Left kidney (tissue), 2 donors: Measurements from ENCODE around the gene SGPL1. TPM values are rescaled to one million over a fixed set of nuclear protein-coding genes. Genes with fewer than 3 reads are reported as not detected.

Source experiments
- DNase-seq: peaks from one replicate; pipeline ENCODE4 v3.0.0-alpha.2; 2013
- polyA plus RNA-seq: library from polyadenylated mRNA; unstranded; fragments of 120-200 nt; gene quantifications from one replicate; pipeline ENCODE4 v1.2.1, GENCODE V29; 2013; ENCODE audit not compliant: insufficient read length

Gene SGPL1
- polyA plus RNA-seq, 1 donor, result 78.4 TPM

DNA sequence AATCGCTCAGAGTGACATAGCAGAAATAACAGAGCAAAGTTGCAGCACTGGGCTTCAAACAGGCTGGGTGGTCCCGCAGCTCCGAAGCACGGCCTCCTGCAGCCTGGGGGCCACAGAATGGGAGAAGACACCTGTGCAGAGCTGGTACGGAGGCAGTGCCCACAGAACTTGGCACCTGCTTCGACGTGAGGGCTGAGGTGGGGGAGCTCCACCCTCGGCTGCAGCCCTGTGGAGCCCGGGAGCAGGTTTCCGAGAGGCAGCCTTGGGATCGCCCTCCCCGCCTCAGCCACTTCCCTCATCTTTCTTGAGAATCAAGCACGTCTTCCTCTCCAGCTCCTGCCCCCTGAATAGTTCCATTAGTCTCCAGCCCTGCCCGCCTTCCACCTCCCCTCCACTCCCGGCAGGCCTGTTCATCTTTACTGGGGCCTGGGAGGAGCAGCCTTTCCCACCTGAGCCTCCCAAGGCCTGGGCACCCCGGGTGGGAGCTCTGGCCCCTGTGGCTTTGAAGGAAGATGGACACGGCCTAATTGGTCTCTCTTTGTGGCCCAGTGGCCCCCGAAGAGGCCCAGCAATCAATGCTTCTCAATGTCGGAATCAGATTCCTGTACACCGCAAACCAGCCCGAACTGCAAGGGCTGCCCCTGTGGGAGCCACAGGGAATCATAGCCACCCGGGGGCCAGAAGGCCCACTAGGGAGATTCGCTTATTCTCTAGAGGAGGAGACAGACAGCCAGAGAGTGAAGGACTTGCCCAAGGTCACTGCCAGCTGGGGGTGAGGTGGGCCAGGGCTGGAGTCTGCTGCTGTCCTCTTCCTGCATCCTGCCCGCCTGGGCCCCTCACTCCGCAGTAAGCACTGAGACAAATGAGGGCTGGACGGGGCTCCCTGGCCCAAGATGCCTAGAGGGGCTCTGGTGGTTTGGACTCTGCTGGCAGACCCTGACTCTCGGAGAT is 89.6 kb downstream of the SGPL1 start:
- no peak for DNase-seq

DNA sequence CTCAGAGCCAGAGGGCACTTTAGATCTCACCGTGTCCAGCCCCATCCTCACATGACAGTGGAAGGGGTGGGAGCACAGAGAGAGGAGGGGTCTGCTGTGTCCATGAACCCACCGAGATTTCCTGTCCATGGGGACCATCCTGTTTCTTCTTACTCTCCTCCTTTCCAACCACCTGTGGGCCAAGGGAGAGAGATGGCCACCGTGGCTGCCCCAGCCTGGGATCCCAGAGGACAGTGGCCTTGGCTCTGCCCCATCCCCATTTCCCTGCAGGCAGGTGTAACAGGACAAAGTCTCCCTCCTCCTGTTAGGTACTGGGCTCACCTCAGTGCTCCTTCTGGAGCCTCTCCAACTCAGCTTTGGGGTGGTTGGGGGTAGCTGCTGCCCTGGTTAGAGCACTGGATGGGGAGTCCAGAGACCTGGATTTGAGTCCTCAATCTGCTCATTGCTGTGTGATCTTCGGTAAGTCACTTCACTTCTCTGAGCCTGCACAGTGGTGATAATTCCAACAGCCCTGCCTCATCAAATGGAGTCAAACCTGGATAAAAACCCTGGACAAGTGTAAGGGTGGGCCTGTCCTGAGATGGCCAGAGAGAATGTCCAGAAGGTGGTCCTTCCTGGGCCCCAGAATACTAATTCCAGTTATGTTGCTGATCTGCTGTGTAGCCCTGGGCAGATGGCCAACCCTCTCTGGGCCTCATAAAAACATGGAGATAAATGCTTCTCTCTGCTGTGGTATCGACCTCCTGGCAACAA is 90.5 kb downstream of the SGPL1 start:
- no peak for DNase-seq

DNA sequence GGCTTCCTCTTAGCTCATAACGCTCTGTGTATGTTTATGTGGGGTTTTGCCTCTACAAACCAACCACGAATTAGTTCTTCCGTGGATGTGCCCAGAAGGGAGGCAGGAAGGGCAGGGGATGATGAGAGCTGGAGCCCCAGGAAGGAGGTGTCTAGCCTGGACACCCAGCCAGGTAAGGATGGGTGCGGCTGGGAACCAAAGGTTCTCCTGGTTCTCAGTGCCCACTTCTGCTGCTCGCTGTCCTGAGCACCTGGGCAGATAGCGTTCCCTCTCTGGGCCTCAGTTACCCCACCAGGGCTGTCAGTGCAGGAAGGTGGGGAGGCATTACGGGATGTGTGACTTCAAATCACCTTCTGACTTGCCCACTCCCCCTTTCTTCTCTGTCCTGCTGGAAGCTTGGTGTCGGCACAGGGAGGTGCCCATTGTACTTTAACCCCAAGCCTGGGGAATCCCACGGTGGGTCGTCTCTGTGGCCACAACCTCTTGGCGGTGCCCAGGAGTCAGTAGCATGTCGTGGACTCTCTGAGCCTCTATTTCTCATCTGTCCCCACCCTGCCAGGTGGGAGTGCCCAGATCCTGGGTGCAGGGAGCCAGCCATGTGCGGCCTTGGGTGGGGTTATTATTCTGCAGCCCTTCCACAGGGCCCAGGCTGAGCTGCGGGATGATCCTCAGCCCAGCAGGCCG is 91.3 kb downstream of the SGPL1 start:
- DNase-seq, result no peak

DNA sequence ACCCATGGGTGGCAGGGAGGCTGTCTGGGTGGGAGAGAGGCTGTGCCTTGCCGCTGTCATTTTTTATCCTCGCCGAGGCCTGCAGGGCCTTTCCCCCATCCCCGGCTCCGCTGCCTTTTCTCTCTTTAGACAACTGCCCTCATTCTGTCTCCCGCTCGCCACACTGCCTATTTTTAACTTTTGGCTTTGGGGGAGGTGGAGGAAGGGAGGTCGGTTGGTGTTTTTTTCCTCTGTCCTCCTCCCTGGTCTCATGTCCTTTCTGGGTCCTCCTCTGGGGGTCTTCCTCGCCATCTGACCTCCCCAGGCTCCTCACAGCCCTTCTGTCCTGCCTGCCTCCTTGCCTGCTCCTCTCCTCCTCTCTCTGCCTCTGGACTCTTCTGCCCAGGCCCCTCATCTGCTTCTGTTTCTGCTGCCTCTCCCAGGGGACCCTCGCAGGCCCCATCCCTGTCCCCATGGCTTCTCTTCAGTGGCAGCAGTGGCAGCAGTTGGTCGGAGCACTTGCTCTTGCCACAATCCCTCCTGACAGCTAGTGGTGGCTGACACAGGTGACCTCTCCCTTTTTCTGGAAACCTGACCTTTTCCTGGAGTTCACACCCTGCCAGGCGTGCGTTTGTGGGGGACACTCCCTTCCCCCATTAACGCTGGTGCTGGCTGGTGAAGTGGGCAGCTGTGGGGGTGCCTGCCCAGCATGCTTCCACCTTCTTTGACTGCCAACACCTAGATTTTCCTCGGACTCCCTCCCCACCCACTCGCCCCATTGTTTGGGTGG is 92.1 kb downstream of the SGPL1 start:
- DNase-seq, result no peak

DNA sequence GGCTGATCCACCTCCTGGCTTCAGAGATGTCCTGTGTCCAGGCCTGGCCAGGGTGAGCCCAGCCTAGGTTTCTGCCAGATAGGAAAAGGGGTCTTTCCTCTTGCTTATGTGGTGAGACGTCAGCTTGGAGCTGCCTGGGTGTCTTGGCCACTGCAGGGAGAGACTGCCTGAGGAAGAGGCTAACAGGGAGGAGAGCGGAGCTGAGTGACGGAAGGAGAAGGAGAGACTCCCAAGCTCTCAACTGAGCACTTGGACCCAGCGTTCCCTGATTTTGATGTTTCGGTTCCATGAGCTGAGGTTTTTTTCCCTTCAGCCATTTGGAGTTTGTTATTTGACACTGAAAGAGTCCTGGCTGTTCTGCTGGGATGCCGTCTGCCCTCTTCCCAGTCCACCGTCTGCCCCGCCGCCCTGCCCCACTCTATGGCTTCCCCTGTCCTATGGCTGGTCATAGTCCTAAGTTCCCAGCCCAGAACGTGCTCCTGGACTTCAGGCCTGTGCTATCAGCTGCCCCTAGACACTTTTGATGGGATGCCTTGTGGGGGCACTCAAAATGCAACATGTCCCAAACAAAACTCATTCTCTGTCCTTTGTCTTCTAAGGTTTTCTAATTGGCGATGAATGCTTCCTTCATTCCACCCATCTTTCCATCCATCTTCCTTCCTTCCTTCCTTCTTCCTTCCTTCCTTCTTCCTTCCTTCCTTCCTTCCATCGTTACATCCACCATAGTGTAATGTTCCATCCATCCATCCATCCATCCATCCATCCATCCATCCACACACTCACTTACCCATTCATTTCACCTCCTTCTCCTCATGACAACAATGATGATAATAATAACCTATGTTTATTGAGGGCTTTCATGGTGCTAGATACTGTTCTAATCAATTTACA is 92.9 kb downstream of the SGPL1 start:
- DNase-seq, result no peak

DNA sequence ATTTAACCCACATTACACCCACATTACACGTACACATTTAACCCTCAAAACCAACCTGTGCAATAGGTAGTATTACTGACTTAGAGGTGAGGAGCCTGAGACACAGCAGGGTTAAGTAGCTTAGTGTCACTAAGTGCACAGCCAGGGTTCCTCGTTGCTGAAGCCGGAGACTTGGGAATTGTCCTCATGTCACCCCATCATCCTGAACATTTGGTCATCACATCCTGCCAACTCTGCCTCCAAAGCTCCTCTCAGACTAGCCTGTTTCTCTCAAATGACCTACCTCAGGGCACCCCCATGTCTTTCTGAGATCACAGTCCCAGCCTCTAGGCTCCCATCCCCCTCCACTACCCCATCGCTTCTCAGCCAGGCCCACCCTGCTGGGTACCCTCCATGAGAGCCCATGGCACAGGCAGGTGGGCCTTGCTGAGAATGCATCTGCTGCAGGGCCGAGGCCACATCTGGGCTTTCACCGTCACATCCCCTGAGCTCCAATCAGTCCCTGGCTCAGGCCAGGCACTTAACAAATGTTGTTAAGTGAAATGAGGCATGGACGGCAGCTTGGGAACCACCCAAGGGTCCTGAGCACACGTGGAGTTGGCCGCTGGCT is 93.7 kb downstream of the SGPL1 start:
- no peak for DNase-seq

DNA sequence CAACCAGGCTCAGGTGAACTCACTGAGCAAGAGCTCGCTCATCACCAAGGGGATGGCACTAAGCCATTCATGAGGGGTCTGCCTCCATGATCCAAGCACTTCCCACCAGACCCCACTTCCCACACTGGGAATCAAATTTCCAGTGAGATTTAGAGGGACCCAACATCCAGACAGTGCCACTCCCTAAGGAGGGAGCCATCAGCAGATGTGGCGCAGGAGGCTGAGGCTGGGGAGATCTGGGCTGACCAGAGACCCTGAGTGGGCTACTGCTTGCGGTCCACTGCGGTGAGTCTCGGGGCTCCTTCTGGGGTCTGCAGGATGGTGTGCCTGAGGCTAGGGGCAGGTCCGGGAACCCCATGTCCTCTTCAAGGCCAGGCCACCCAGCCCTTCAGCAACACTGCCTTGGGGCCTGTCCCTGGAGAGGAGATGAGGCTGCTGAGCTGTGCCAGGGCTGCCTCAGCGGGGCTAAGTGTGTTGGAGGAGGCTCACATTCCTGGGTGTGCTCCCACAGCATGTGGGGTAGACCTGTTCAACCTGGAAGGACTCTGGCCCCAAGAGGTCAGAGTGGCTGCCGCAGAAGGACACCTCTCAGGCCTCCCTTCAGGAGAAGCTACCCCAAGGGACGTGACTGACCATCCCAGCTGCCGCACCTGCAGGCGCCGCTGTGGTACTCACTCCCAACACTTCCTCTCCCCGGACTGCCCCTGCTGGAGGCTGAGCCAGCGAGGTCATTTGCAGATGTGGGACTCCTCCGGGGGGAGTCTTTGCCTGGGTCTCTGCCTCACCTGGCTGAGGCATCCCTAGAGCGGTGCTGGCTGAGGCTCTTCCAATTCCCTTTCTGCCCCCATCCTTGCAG is 95.0 kb downstream of the SGPL1 start:
- no peak for DNase-seq

DNA sequence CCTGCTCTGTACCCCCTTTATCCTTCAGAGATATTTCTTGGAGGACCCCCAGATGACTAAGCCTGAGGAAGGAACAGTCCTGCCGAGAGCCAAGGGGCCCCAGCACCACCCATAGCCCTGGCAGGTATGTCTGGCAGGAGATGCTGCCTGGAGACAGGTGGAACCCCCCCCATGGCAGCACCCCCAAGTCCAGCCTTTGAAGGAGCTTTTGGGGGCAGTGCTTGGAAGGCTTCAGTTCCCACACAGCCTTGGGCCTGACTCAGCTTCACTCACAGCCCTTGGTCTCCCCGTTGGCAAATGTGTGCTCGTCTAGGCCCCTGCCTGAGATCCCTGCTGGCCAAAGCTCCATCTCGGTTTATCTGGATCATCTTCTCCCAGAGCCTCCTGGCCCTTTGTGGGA is 95.6 kb downstream of the SGPL1 start:
- DNase-seq, result no peak

DNA sequence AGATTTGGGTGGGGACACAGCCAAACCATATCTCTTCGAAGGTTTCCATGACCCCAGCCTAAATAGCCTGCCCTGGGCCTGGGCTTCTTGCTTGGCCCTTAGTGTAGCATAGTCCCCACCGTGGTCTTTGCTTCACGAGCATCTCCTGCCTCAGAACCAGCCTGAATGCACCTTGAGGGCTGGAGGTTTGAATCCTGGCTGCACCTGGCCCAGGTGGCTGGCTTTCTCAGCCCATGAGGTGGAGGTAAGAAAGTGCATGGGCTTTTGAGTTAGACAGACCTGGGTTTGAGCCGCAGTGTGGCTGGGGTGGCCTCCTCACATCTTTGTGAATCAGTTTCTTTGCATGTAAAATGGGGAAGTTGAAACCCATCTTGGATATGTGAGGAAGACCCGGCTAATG is 96.8 kb downstream of the SGPL1 start:
- no peak for DNase-seq

DNA sequence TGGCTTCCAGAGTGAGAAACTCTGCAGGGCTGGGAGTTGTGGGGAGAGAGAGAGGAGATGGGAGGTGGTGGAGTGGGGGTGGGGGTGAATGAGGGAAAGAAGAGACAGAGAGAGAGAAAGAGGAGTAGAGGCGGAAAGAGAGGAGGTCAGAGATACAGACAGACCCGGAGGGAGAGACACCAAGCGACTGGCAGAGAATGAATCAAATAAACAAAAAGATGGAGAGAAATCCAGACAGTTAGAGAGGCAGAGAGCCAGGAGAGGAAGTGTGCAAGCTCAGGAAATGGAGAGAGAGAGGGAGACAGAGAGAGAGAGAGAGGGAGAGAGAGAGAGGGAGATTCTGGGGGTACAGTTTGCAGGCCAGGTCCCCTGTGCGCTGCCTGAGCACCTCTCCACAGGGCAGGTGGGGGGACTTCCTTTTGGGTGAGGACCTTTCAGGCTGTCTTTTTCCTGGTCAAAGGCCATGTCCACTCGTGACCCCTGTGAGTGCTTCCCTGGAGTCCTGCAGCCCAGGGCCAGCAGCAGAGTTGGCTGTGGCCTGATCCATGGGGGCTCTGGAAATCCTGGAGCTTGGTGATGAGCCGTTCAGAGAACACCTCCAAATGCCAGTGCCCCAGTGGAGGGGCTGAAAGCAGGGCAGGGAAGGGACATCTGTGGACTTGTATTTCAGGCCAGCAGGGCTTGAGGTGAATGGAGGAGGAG is 97.6 kb downstream of the SGPL1 start:
- DNase-seq, result no peak

DNA sequence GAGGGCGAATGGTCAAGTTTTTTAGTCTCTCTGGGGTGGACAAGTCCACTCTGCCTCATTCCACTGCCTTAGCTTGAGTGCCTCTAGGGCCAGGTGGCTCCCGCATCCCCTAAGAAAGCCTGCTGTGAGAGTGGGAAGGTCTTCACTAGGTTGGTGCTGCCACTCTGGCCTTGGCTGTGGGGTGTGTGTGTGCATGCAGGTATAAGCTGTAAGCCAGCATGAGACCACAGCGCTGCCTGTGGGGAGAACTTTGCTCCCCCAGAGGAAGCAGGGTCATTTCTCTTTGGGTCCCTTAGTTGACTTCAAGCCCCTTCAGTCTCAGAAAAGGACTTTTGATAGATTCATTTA is 98.1 kb downstream of the SGPL1 start:
- DNase-seq, result no peak

DNA sequence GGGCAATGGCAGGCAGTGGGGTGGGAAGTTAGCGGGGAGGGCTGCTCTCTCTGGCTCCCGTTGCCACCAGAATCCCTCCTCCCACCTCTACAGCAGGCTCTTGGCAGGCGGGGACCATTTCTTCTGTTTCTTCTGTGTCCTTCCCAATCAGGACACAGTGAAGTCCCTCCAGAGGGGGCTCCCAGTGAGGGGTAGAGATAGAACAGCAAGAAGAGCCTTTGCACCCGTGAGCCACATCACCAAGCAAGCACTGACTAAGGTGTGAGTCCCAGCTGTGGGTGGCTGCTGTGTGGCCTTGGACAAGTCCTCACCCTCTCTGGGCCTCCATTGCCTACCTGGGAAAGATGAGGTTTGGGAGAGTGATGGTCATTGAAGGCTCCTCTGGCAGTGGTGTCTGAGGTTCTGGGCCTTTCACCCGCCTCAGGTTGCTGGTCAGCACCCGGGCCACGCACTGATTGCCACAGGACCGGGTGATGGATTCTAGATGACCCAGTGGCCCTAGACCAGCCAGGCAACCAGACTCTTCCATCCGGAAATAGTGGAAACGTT is 98.6 kb downstream of the SGPL1 start:
- no peak for DNase-seq

DNA sequence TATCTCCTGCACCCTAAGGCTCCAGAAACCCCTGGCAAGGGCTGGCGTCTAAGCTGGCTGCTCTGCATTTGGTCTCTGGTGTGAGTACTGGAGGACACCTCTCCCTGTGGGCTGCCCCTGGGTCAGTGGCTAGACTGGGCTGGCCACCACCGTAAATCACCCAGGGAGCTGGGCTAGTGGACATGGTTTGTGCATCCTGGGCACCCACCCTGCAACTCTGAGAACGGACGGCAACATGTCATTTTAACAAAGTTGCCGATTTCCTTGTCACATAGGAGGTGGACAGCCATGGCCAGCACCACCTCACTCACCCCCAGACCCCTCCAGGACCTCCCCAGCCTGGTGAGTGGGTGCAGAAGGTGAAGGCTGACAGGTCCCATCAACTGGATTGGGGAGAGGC is 99.5 kb downstream of the SGPL1 start:
- no peak for DNase-seq

DNA sequence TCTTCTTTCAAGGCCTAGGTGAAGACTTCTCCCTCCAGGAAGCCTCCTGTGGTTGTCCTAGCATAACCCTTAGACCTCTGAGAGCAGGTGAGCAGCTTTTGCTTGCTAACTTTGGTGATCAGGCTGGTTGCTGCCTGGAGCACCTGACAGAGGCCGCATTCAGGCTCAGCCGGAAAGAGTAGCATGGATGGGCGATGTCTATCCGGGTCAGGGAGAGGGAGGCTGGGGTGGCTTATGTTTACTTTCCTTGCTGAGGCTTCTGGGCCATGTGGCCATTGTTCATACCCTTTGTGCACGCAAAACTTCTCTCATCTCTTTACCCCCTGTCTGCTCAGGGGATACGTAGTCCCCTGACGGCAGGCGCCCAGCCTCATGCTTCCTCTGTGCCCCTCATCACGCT is 100.1 kb downstream of the SGPL1 start:
- no peak for DNase-seq

DNA sequence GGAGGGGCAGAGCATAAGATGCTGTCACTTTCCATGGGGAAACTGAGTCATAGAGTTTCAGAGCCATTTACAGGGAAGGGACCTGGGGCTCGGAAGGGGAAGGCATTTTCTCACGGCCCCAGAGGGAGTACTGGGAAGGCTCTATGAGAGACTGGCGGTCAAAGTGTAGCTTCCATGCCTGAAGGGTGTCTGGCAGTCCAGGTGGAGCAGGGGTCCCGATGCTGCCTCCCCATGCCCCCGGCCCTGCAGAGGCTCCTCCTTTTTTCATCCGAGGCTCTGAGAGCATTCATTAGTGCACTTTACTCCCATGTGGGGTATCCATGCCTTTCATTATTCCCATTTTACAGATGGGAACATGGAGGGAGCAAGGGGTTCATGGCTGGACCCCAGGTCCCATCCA is 100.5 kb downstream of the SGPL1 start:
- DNase-seq, result no peak

DNA sequence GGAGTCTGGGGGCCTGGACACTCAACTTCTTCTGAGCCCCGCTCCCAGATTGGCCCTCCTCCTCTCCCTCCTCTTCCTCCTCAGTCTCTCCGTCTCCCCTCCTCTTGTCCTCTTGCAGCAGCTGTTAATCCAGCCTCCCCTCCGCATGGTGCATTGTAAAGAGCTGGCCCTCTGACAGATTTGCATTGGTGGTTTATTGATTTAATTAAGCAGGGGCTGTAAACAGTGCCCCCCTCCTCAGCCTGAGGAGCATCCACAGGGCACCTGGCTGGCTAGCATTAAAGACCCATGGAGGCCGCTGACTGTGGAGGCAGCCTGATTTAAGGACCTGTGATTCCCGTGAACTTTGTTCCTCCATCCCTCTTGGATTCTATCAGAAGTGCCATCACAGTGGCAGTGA is 101.5 kb downstream of the SGPL1 start:
- DNase-seq, result no peak

DNA sequence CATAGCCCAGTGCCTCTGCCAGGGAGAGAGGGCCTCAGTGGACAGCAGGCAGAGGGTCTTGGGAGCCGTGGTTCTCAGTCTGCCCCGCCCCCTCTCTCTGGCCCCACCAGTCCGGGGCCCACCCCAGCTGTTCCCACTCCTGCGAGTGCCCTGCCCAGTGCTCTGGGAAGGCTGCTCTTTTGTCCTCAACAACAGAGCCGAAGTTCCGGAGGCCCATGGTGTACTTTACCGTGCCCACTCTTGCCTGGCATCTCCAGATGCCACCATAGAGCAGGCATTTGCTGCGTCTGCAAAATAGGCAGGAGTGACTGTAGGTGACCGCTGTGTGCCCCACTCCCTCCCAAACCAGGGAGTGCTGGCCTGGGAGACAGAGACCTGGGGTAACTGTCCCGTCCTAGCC is 101.9 kb downstream of the SGPL1 start:
- no peak for DNase-seq

DNA sequence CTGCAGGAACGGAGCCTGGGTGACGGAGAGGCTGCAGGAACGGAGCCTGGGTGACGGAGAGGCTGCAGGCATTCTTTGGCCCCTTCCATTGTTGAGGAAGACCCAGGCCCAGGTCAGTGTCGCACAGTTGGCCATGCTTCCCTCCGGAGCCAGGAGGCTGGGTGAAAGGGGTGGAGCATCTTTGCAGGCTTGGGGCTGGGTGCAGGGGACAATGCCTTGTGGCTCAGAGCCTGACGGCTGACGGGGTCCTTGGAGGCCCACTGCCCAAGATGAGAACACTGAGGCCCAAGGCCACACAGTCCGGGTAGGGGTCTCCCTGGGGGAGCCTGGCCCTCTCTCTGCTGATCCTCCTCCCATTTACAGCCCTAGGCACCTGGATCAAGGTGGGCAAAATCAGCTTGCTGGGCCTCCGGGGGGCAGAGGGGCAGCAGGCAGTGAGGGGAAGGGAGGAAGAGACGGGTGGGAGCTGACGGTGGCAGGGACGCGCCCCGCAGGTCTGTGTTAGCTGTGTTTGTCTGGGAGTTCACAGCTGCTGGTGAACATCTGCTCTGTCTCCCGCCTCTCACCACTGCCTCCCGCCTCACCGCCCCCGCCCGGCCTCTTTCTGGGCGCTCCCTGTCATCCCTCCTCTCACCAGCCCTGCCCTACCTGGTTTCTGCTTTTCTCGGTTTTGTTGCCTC is 103.2 kb downstream of the SGPL1 start:
- no peak for DNase-seq
